Activated T-cell treated with anti-CD3 and anti-CD28 coated beads for 1 hour (primary cell): ENCODE results near the gene SNX32.
"Not testable (repeated sequence)": the region's sequence is repeated elsewhere in the genome, so short reads cannot be mapped to it uniquely, and the experiment has no call there.

Source experiments
- DNase-seq: peaks from one replicate; pipeline ENCODE4 v3.0.0-alpha.2; 2020; ENCODE audit warnings: low read depth

Gene SNX32

GRCh38 chr11:65885231-65885630, 51.5 kb downstream of the SNX32 start:
- no peak for DNase-seq

GRCh38 chr11:65885808-65886536, 52.2 kb downstream of the SNX32 start:
- DNase-seq, result no peak

GRCh38 chr11:65886826-65887722, 53.3 kb downstream of the SNX32 start:
- no peak for DNase-seq

- DNase-seq, result no peak
These were observed 54.0 kb downstream of the SNX32 start for GRCh38 chr11:65887723-65888162.

GRCh38 chr11:65888163-65888814, 54.5 kb downstream of the SNX32 start, which contains the start of gene FIBP:
Gene FIBP (minus strand): TSS chr11:65888471. CDS start chr11:65888418, 53 bp downstream.
- peak; percentile 92 for DNase-seq

- DNase-seq, result peak; percentile 98
These were observed 56.8 kb downstream of the SNX32 start, which contains the start of gene CCDC85B for GRCh38 chr11:65890324-65891218. Gene CCDC85B (plus strand): TSS chr11:65890673. CDS start chr11:65890784, 111 bp downstream.

- no peak for DNase-seq
These were observed 57.7 kb downstream of the SNX32 start for GRCh38 chr11:65891219-65892136.

- DNase-seq, result not testable (repeated sequence)
These were observed 58.4 kb downstream of the SNX32 start for GRCh38 chr11:65892137-65892540.

- DNase-seq, result no peak
These were observed 59.0 kb downstream of the SNX32 start for GRCh38 chr11:65892661-65893317.

GRCh38 chr11:65894034-65894591, 60.4 kb downstream of the SNX32 start:
- DNase-seq, result no peak

GRCh38 chr11:65895482-65895981, 61.8 kb downstream of the SNX32 start:
- DNase-seq, result no peak

- no peak for DNase-seq
These were observed 62.6 kb downstream of the SNX32 start for GRCh38 chr11:65896034-65896999.

- no peak for DNase-seq
These were observed 63.3 kb downstream of the SNX32 start for GRCh38 chr11:65897020-65897471.

GRCh38 chr11:65898656-65899355, 65.0 kb downstream of the SNX32 start:
- DNase-seq, result no peak

GRCh38 chr11:65899356-65900124, 65.8 kb downstream of the SNX32 start:
- DNase-seq, result no peak
